ENCODE data around the gene HLA-DRB1.

DNA sequence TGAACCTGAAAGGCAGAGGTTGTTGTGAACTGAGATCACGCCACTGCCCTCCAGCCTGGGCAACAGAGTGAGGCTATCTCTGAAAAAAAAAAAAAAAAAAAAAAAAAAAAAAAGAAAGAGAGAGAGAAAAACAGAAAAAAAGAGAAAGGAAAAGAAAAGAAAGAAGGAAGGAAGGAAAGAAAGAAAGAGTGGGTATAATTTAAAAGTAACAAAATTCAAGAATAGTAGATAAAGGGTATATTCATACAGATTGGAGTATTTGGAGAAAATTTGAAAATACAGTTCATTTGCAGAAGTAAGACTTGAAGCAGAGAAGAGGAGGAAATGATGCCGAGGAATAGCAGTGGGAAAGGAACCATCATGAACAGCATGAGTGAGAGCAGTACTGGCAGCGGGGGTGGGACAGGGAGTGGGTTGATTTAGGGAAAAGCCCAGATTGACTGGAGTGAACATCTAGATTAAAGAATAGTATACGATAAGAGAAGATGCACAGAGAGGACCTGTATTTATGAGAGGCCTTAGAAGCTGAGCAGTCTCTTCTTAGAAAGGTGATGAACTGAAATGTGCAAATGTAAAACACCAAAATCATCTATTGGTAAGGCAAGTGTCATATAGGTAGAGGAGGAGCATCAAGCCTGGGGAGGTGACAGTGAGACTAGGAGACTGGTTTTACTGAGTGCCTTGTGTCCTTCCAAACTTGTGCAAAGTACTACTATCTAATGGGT is 17.8 kb upstream of the HLA-DRB1 start:
- TF ChIP-seq, protein P1, sequence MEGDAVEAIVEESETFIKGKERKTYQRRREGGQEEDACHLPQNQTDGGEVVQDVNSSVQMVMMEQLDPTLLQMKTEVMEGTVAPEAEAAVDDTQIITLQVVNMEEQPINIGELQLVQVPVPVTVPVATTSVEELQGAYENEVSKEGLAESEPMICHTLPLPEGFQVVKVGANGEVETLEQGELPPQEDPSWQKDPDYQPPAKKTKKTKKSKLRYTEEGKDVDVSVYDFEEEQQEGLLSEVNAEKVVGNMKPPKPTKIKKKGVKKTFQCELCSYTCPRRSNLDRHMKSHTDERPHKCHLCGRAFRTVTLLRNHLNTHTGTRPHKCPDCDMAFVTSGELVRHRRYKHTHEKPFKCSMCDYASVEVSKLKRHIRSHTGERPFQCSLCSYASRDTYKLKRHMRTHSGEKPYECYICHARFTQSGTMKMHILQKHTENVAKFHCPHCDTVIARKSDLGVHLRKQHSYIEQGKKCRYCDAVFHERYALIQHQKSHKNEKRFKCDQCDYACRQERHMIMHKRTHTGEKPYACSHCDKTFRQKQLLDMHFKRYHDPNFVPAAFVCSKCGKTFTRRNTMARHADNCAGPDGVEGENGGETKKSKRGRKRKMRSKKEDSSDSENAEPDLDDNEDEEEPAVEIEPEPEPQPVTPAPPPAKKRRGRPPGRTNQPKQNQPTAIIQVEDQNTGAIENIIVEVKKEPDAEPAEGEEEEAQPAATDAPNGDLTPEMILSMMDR (IDR thresholded peaks at IDR 0.05 in 8 of 11, conservative IDR thresholded peaks at IDR 0.05 in 3 of 11): no peak
- no peak for TF ChIP-seq POLR2A (IDR thresholded peaks at IDR 0.05)

Measured in spleen (tissue), 7 donors.